Adrenal gland (tissue), 12 donors: ENCODE results near the gene ZNF235. TPM values are rescaled to one million over a fixed set of nuclear protein-coding genes. Genes with fewer than 3 reads are reported as not detected.

ENCODE experiments used
- DNase-seq, 7 donors: peaks; one replicate each; pipeline ENCODE4 v3.0.0-alpha.2; 2019 to 2020
- H3K27ac ChIP-seq, 5 donors: fragments of 200-600 bp; sonication (generic) in 4 of 5; 1 replicate in 3 of 5; 2 replicates in 2 of 5; pipeline versions ENCODE4 v1.5.1 to v1.8.0; 2016 to 2020; ENCODE audit warnings: mild to moderate bottlenecking in 1 of 5
- H3K27me3 ChIP-seq: fragments of 200-600 bp; 2 replicates; pipeline ENCODE4 v1.8.0; 2021
- H3K36me3 ChIP-seq, 2 donors: fragments of 200-600 bp; replicated peaks in 1 of 2; 1 replicate in 1 of 2; 2 replicates in 1 of 2; pipeline versions ENCODE4 v1.5.1 to v1.8.0; 2018 to 2022
- H3K4me1 ChIP-seq, 2 donors: fragments of 200-600 bp; replicated peaks in 1 of 2; 1 replicate in 1 of 2; 2 replicates in 1 of 2; pipeline versions ENCODE4 v1.5.1 to v1.8.0; 2018 to 2021
- H3K4me3 ChIP-seq, 4 donors: fragments of 200-600 bp; sonication (generic) in 3 of 4; one replicate each; pipeline ENCODE4 v1.5.1; 2016 to 2018
- H3K9me3 ChIP-seq, 3 donors: fragments of 200-600 bp; sonication (generic) in 1 of 3; replicated peaks in 1 of 3; 1 replicate in 2 of 3; 2 replicates in 1 of 3; pipeline versions ENCODE4 v1.5.1 to v1.8.0; 2016 to 2021
- POLR2A ChIP-seq, 2 donors: fragments of 450-650 bp; IDR thresholded peaks; one replicate each; pipeline ENCODE4 v1.6.1; 2017; ENCODE audit warnings: antibody characterized with exemption in 2 of 2, mild to moderate bottlenecking in 2 of 2, moderate library complexity in 1 of 2
- WGBS, 4 donors: extraction: QIAGEN DNeasy Blood & Tissue Kit in 2 of 4; methylation state at CpG; one replicate each; pipeline versions ENCODE4 v1.1.5 to v1.1.7; 2013 to 2017; 5-methylcytosine and 5-hydroxymethylcytosine counted together
- intact Hi-C, 2 donors: fragments of 100-400 bp; cut with DNase I; formaldehyde crosslinking; loops; one replicate each; pipeline versions ENCODE4 v1.14.1 to v1.15.0; 2022 to 2023
- polyA plus RNA-seq, 3 donors: library from polyadenylated mRNA; stranded (reverse); fragments of 200-250 nt in 2 of 3; fragments of 350-450 nt in 1 of 3; fragmentation: Illumina TruSeq in 1 of 3; extraction: RNeasy Lipid Tissue Mini Kit (QIAGEN cat#74804) in 1 of 3; gene quantifications; one replicate each; pipeline ENCODE4 v1.2.3, GENCODE V29; 2013 to 2014
- total RNA-seq, 9 donors: library from RNA; depleted of rRNA in 4 of 9; stranded (reverse); fragments of >200 nt in 4 of 9; fragments of 120-200 nt in 1 of 9; fragmentation: NEBNext Ultra II Directional in 1 of 9; extraction: Animal tissue kit (Norgen Biotek cat#: 25700) in 1 of 9; gene quantifications; one replicate each; pipeline versions ENCODE4 v1.1.0 to v1.2.4, GENCODE V29; 2013 to 2023
- TF ChIP-seq, protein P1 (sequence below), 6 experiments: fragments of 450-650 bp in 4 of 6; fragments of 200-600 bp in 2 of 6; sonication (generic) in 1 of 6; IDR thresholded peaks; 1 replicate in 5 of 6; 2 replicates in 1 of 6; pipeline versions ENCODE4 v1.5.1 to v1.8.0; 2016 to 2021; ENCODE audit warnings: antibody characterized with exemption in 6 of 6, mild to moderate bottlenecking in 2 of 6, moderate library complexity in 1 of 6
- donor health status: healthy with polysubstance abuse.
- donor health status: Bipolar disorder and iron deficiency.
- donor health status: DM: yes; HTN: yes; CAD: no.
- donor health status: DM: no; HTN: no; CAD: no.
- donor health status: DM: no; HTN: no; CAD: no.
- donor health status: DM: yes; HTN: yes; CAD: no.

Gene ZNF235
- total and polyA plus RNA-seq, 12 donors: 1.0 to 17.0 (median 3.7) TPM

DNA sequence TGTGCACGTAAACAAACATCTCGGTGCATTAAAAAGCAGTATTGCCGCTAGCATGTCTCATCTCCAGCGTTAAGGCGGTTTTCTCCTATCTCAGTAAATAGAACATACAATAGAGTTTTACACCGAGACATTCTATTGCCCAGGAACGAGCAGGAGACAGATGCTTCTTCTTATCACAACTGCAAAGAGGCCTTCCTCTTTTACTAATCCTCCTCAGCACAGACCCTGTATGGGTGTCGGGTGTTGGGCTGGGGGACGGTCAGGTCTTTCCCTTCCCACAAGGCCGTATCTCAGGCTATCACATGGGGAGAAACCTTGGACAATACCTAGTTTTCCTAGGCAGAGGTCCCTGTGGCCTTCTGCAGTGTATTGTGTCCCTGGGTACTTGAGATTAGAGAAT, 23.9 kb downstream of the ZNF235 start:
- H3K9me3 ChIP-seq: peaks cover 0 to 15% (median 0%) of the 10 kb centered on the region in 3 donors

DNA sequence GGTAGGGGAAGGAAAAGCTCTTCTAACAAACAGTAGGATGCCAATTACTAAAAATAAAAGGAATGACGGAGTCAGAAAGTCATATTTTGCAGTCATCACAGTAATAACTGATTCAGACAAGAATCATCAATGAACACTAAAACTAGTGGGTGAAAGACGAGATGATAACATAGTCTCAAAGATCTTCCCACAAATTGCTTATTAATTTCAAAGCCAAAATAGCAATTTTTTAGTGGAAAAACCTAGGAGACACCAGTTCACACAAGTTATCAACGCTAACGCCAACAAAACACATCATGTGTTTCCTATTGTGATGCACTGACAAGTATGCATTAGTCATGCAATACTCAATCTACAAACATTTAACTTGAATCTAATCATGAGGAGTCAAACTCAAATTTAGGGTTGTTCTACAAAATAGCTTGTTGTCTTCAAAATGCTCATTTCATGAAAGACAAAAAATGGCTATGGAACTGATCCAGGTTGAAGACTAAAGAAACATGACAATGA, 26.6 kb downstream of the ZNF235 start:
- no peak overlapping the region for H3K4me3 ChIP-seq
- intact Hi-C loops: no loop called here
- no peaks in the 10 kb centered on the region for H3K27me3 ChIP-seq
- DNase-seq: no peak
- peaks cover 0 to 25% (median 0%) of the 10 kb centered on the region in 3 donors for H3K9me3 ChIP-seq
- WGBS, 4 donors: 91 to 97% (median 92%) methylated on average over 4 of the region's 4 CpGs
- no peak overlapping the region for H3K27ac ChIP-seq
- TF ChIP-seq, protein P1, sequence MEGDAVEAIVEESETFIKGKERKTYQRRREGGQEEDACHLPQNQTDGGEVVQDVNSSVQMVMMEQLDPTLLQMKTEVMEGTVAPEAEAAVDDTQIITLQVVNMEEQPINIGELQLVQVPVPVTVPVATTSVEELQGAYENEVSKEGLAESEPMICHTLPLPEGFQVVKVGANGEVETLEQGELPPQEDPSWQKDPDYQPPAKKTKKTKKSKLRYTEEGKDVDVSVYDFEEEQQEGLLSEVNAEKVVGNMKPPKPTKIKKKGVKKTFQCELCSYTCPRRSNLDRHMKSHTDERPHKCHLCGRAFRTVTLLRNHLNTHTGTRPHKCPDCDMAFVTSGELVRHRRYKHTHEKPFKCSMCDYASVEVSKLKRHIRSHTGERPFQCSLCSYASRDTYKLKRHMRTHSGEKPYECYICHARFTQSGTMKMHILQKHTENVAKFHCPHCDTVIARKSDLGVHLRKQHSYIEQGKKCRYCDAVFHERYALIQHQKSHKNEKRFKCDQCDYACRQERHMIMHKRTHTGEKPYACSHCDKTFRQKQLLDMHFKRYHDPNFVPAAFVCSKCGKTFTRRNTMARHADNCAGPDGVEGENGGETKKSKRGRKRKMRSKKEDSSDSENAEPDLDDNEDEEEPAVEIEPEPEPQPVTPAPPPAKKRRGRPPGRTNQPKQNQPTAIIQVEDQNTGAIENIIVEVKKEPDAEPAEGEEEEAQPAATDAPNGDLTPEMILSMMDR (IDR thresholded peaks at IDR 0.05): no peak
- no peak for TF ChIP-seq POLR2A (IDR thresholded peaks at IDR 0.05)
- H3K4me1 ChIP-seq: no peaks in the 10 kb centered on the region
- no peaks in the 10 kb centered on the region for H3K36me3 ChIP-seq

More for the DNA sequence above, 23.9 kb downstream of the ZNF235 start:
- H3K4me3 ChIP-seq: no peak overlapping the region
- intact Hi-C loops: no loop called here
- H3K27me3 ChIP-seq: no peaks in the 10 kb centered on the region
- TF ChIP-seq, protein P1 (IDR thresholded peaks at IDR 0.05): no peak
- TF ChIP-seq POLR2A (IDR thresholded peaks at IDR 0.05): no peak
- no peaks in the 10 kb centered on the region for H3K4me1 ChIP-seq
- no peak for DNase-seq
- no peak overlapping the region for H3K27ac ChIP-seq
- WGBS, 4 donors: 75 to 85% (median 78%) methylated on average over 9 to 10 of the region's 10 CpGs
- H3K36me3 ChIP-seq: no peaks in the 10 kb centered on the region

DNA sequence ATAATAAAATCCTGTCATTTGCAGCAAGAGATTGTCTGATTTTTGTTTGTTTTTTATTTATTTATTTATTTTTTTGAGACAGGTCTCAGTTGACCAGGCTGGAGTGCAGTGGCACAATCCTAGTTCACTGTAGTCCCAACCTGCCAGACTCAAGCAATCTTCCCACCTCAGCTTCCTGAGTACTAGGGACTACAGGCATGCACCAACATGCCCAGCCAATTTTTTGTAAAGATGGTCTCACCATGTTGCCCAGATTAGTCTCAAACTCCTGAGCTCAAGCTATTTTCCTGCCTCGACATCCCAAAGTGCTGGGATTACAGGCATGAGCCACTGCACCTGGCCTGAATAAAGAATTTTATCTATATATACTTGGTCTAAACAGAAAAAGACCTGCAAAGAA, 27.5 kb downstream of the ZNF235 start:
- TF ChIP-seq, protein P1 (IDR thresholded peaks at IDR 0.05): no peak
- TF ChIP-seq POLR2A (IDR thresholded peaks at IDR 0.05): no peak
- H3K4me1 ChIP-seq: no peaks in the 10 kb centered on the region
- H3K4me3 ChIP-seq: no peak overlapping the region
- peaks cover 0 to 26% (median 0%) of the 10 kb centered on the region in 3 donors for H3K9me3 ChIP-seq
- no peak overlapping the region for H3K27ac ChIP-seq
- no peaks in the 10 kb centered on the region for H3K27me3 ChIP-seq
- intact Hi-C loops: no loop called here
- H3K36me3 ChIP-seq: no peaks in the 10 kb centered on the region
- no peak for DNase-seq
- WGBS, 4 donors: 98 to 100% (median 100%) methylated on average over 1 of the region's 1 CpG

DNA sequence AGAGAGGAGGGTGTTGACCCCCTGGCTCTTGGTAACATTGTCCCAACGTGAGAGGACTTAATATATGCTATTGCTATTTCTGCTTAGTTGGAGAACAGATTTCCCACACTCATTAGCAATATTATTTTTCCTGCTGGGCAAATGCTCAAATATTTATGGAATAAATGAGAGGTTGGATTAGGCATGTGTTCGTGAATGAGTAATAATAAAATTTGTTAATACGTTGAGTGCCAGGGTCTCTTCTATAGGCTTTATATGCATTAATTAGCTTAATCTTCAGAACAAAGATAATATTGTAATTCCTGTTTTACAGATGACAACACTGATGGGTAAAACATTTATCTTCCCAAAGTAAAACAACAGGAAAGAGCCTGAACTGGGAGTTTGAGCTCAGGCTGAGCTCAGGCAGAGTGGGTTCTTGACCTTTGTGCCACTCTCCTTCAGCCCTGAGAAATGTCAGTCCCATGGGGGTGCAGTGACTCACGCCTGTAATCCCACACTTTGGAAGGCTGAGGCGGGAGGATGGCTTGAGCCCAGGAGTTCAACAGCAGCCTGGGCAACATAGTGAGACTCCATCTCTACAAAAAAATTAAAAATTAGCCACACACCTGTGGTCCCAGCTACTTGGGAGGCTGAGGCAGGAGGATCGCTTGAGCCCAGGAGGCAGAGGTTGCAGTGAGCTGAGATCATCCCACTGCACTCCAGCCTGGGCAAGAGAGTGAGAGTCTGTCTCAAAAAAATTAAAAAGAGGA, 44.0 kb downstream of the ZNF235 start:
- TF ChIP-seq, protein P1 (IDR thresholded peaks at IDR 0.05): no peak
- no peak for TF ChIP-seq POLR2A (IDR thresholded peaks at IDR 0.05)
- Histone ChIP-seq H3K4me3 (no peak overlapping the region), H3K9me3 (peaks cover 0 to 14% (median 5%) of the 10 kb centered on the region in 3 donors), H3K36me3 (no peaks in the 10 kb centered on the region), H3K27ac (no peak overlapping the region), H3K27me3 (no peaks in the 10 kb centered on the region), H3K4me1 (no peaks in the 10 kb centered on the region)
- intact Hi-C loops: no loop called here
- no peak for DNase-seq
- WGBS, 4 donors: 63 to 79% (median 67%) methylated on average over 6 of the region's 6 CpGs
